Caki2 (cell line): ENCODE data around the gene GIPC1. TPM values are rescaled to one million over a fixed set of nuclear protein-coding genes. Genes with fewer than 3 reads are reported as not detected.
A peak's percentile ranks its signal among the peaks of the same experiment; 100 is the strongest.

Source experiments
- DNase-seq: peaks from one replicate; pipeline ENCODE4 v3.0.0-alpha.2; 2015; ENCODE audit warnings: low read depth
- in situ Hi-C: cut with HindIII; loops from 2 replicates; pipeline ENCODE4 v1.10.0; 2016; ENCODE audit warnings: low sequenced_read_pairs, low pct_unique_long_range_greater_than_20kb, mixed read lengths
- total RNA-seq: library from RNA; depleted of rRNA; stranded (reverse); fragments of >200 nt; shearing (Covaris generic); gene quantifications from 2 replicates; pipeline ENCODE4 v1.2.3, GENCODE V29; 2014; ENCODE audit warnings: low replicate concordance

GIPC1 gene
- total RNA-seq, 1 experiment from 2014 or later = 340 TPM

DNA sequence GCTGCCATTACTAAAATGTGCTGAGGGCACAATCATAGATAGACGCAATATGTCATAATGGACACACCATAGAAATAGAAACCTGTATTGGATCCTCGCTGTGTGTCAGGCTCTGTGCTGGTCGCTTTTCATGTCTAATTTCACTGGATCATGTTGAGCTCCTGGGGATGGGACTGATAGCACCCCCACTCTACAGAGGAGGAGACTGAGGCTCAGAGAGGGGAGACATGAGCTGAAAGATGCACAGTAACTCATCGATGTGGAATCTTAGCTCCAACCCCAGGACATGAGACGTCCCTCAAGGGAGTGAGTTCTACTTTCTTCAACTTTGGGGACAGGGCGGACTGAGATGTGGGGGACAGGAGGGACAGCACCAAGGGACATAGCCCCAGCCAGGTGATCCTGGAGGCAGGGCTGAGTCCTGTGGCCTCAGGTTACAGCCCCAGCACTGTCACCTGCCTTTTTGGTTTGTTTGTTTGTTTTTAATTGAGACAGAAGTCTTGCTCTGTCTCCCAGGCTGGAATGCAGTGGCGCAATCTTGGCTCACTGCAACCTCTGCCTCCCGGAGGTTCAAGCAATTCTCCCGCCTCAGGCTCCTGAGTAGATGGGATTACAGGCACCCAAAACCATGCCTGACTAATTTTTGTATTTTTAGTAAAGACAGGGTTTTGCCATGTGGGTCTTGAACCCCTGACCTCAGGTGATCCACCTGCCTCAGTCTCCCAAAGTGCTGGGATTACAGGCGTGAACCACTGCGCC, 6.6 kb upstream of the GIPC1 start:
- in situ Hi-C loops = no loop called here
- DNase-seq = peak; percentile 41

DNA sequence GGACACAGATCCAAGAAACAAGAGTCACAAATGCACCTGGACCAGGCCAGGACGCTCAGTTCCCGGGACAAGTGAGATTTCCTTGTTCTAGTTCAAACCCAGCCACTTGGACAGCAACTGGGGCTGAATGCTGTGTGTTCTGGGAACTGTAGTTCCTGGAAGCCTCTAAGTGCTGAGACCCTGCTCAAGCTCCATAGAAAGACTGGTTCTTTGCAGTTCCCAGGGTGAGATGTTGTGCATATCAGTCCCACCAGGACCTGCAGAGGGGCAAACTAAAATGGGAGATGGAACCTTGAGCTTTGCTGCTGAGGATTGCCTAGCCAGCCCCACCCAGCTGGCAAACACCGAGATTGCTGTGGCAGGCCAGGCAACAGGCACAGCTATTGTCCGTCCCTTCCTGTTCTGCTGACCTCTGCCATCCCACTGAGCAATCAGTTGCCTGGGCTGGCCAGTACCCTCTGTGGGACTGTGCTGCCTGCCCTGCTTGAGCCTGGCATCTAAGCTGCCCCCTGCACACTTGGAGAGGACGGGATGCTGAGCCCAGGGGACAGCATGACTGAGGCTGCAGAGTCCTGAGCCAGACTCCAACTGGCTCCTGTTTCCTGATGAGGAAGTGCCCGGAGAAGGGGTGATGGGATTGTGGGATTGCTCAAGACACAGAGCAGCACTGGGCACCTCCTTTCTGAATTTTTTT, 1.4 kb upstream of the GIPC1 start:
- DNase-seq = no peak
- in situ Hi-C loops = no loop called here

GRCh38 chr19:14496834-14497227, 904 bp upstream of the GIPC1 start:
- in situ Hi-C loops = no loop called here
- peak; percentile 73 for DNase-seq

GRCh38 chr19:14495672-14496028, 277 bp downstream of the GIPC1 start:
- DNase-seq = no peak
- in situ Hi-C loops = no loop called here

DNA sequence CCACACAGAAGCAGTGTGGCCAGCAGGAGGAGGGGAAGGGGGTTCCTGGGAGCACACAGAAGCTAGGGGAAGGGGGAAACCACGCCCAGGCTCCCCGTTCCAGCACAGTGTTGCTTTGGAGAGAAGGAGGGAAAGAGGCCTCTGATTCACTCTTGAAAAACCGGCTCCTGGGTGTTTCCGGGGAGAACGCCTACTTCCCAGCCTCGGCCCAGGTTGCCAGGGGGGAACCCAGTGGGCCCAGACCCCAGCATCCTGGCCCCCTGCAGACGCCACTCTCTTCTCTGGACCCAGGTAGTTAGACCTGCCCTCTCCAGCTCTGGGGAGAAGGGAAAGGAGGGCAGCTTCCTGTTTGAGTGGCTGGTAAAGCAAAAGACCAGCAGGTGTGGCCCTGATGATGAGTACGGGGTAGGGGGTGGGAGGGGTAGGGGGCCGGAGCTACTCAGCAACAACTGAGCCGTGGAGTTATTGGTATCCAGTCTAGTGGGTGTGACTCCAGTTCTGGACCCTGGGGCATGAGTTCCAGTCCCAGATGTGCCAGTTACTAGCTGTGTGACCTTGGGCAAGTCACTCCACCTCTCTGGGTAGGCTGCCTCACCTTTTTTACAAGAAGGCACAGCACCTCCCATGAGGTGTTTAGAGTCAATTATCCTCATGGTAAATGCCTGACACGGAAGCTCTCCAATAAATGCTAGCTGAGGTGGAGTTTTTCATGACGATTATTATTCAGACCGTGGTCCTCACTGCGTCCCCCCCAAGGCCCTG, 836 bp downstream of the GIPC1 start:
- DNase-seq = no peak
- in situ Hi-C loops = no loop called here

DNA sequence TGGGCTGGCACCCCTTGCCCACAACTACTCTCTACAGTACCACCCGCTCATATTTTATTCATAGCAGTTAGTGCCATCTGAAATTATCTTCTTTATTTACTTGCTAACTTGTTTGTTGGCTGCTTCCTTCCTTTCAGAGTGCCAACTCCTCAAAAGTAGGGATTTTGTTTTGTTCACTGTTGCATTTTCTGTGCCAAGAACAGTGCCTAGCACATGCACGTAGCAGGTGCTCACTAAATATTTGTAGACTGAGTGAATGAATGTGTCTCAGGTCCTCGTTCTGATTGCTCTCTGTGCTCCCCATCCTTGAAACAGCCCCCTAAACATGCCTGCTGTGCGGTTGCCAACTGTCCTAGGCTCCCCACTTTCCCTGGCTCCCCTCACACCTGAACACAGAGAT, 1.5 kb downstream of the GIPC1 start:
- no peak for DNase-seq
- in situ Hi-C loops = no loop called here

GRCh38 chr19:14492756-14493337, 3.1 kb downstream of the GIPC1 start:
- in situ Hi-C loops = no loop called here
- no peak for DNase-seq

DNA sequence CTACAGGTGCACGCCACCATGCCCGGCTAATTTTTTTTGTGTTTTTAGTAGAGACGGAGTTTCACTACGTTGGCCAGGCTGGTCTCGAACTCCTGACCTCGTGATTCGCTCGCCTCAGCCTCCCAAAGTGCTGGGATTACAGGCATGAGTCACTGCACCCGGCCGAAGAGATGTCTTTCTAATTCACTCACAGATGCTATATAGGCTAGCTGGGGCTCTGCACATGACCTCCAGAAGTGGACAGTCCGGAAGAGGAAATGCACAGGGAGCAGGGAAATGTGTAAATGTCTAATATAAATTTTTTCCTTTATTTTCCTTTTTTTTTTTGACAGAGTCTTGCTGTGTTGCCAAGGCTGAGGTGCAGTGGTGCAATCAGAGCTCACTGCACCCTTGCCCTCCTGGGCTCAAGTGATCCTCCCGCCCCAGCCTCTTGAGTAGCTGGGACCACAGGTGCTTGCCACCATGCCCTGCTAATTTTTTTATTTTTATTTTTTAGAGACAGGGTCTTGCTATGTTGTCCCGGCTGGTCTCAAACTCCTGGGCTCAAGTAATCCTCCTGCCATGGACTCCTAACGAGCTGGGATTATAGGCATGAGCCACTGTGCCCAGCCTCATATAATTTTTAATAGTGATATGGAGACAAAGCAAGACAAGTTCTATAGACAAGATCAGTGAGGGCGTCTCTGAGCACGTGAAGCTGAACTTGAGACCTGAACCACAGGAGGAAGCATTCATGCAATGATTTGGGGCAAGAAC, 8.4 kb downstream of the GIPC1 start:
- in situ Hi-C loops = no loop called here

DNA sequence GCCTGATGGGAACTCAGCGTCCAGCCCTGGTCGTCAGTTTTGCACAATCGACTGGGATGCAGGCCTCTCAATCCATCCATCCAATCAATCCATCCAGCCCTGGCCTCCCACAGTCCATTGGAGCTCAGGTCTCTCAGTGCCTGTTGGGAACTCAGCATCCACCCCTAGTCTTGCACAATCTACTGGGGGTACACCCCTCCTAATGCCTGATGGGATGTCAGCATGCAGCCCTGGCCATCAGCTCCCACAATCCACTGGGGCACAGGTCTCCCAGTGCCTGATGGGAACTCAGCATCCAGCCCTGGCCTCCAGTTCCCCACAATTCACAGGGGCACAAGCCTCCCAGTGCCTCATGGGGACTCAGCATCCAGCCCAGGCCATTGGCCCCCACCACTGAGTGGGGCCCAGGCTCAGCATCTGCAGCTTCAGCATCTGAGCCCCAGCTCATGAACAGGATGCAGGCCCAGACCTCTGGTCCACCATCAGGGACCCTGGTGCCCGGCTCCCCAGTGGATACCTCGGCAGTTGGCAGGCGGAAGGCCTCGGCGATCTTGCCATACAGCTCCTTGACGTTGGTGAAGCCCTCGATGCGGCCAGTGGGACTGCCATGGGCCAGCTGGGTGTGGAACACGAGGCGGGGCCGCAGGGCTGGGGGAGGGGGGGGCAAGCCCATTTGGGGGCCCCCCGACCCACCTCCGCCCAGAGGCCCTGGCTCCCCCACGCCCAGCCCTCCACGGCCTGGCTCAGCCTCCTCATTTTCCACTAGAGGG, 13.6 kb downstream of the GIPC1 start:
- DNase-seq = no peak
- in situ Hi-C loops = no loop called here

More for the DNA sequence above, 8.4 kb downstream of the GIPC1 start:
- no peak for DNase-seq

DNA sequence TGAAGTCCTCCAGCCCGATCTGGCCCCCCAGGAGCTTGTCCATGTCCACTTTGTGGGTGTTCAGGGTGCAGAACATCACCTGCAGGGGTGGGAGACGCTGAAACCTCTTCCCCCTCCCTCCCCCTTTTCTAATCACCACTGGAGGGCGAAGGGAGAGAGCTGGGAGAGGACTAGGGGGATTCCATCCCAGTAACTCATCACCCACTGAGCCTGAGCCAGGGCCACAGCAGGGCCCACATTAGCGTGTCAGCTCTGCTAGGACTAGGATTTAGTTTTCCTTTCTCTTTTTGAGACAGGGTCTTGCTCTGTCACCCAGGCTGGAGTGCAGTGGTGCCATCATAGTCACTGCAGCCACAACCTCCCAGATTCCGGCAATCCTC, 15.2 kb downstream of the GIPC1 start:
- in situ Hi-C loops = no loop called here
- no peak for DNase-seq

GRCh38 chr19:14479975-14480699, 15.8 kb downstream of the GIPC1 start:
- DNase-seq = no peak
- in situ Hi-C loops = no loop called here

DNA sequence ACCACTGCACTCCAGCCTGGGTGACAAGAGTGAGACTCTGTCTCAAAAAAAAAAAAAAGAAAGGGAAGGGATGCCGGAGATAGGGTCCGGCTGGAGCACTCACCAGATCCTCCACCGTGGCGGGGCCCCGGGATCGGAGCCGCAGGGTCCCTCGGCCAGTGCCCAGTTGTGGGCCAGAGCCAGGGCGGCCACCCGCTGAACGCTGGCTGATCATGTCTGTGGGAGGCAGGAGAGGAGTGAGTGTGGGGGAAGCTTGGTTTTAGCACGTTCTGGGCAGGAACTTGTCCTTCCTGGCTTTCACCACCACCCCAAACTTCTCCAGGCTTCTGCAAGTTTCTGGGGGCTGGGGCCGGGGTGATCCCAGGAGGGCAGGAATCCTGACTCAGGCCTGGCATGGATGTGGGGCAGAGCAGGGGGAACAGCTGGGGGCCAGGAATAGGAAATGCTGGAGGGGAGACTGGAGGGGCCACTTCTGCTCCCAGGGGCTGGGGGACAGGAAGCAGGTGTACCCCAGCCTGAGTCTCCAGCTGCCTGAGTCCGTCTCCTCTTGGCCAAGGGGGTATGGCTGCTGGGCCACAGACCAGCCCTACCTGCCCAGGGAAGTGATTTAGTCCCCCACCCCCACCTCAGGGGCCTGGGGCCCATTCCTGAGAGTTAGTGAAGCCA, 16.5 kb downstream of the GIPC1 start:
- no peak for DNase-seq
- in situ Hi-C loops = no loop called here

DNA sequence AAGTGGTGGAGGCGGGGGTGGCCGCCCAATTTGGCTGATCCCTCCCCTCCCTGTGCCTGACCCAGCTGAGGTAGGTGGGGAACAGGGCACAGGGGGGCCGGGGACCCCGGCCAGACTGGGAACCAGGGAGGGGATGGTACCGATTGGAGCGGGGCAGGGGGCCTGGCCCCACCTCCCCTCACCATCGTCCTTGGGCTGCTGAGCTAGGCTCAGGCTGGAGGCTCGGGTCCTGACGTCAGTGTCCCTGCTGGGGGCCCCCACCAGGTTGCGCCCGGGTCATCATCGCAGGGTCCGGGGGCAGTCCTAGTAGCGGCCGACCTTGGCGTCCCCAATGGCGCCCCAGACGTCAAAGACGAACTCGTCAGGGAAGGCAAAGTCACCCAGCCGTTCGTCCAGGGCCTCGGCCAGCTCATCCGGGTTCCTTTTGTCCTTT, 17.8 kb downstream of the GIPC1 start:
- in situ Hi-C loops = no loop called here

DNA sequence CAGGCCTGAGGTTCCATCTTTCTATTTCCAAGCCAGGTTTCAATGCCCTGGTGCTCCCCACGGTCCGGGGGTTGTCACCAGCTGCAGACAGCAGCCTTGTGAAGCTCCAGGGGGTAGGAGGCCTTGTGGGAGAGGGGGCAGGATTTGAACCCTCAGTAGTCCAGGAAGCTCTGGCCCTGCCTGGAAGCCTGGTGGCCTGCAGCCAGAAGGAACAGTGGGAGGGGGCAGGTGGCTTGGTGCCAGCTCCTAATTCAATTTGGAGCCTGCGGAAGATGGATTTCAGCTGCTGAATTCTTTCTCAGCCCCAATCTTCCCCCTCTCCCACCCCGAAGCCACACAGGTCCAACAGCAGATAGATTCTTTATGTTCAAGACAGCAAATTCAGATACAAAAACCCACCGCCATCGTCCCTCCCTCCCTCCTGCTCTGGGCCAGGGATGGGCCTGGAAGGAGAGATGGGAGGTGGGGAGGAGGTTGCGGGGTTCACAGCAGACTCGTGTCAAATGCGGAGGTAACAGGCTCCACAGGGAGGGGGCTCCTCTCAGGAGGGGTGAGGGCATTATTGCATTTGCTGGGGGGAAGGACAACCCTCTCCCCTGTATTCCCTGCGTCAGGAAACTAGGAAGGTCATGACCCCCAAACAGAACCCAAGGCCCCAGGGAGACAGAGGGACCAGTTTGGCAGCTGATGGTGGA, 18.4 kb downstream of the GIPC1 start:
- in situ Hi-C loops = no loop called here
- DNase-seq = no peak

More for the DNA sequence above, 17.8 kb downstream of the GIPC1 start:
- DNase-seq = no peak

- in situ Hi-C loops = no loop called here
- DNase-seq = no peak
Measured at GRCh38 chr19:14476673-14477401, 19.1 kb downstream of the GIPC1 start.
